SU-DHL-6 (cell line): ENCODE data around the gene KLHL41.

ENCODE experiments used
- H2AFZ ChIP-seq: fragments of 200-600 bp; sonication (generic); 2 replicates; pipeline ENCODE4 v1.6.1; 2014; ENCODE audit warnings: low read depth, mild to moderate bottlenecking, moderate library complexity, mixed read lengths, antibody characterized with exemption, low read length; ENCODE audit not compliant: severe bottlenecking
- H3F3A ChIP-seq: fragments of 200-600 bp; shearing (Covaris generic); 2 replicates; pipeline ENCODE4 v1.6.0; 2016; ENCODE audit warnings: antibody characterized with exemption, mild to moderate bottlenecking; ENCODE audit not compliant: insufficient read depth
- H3K27ac ChIP-seq: fragments of 200-600 bp; sonication (generic); 2 replicates; pipeline ENCODE4 v1.5.1; 2016; ENCODE audit warnings: low read depth, mild to moderate bottlenecking, low read length, moderate library complexity, mixed read lengths
- H3K27me3 ChIP-seq: fragments of 200-600 bp; sonication (generic), shearing (Covaris generic); 2 replicates; pipeline ENCODE4 v1.6.0; 2014; ENCODE audit warnings: mild to moderate bottlenecking, low read length
- H3K36me3 ChIP-seq: fragments of 200-600 bp; sonication (generic); 2 replicates; pipeline ENCODE4 v1.6.1; 2014; ENCODE audit warnings: mild to moderate bottlenecking, low read length, mixed read lengths
- H3K4me2 ChIP-seq: fragments of 300-600, 200-600 bp; shearing (Covaris generic), sonication (generic); 2 replicates; pipeline ENCODE4 v1.6.0; 2014; ENCODE audit warnings: low read length, low read depth, mild to moderate bottlenecking; ENCODE audit not compliant: poor library complexity, severe bottlenecking
- H3K4me3 ChIP-seq: fragments of 200-600 bp; sonication (generic); 2 replicates; pipeline ENCODE4 v1.5.1; 2014; ENCODE audit warnings: antibody characterized with exemption, low read length, mild to moderate bottlenecking, mixed read lengths; ENCODE audit not compliant: insufficient read depth, poor library complexity, severe bottlenecking
- H3K79me2 ChIP-seq: fragments of 200-600 bp; sonication (generic); 2 replicates; pipeline ENCODE4 v1.6.1; 2014; ENCODE audit warnings: mild to moderate bottlenecking, low read length, moderate library complexity; ENCODE audit not compliant: insufficient read depth
- H3K9ac ChIP-seq: fragments of 200-600 bp; sonication (generic); 2 replicates; pipeline ENCODE4 v1.7.0; 2014; ENCODE audit warnings: mild to moderate bottlenecking, low read length
- H3K9me2 ChIP-seq: fragments of 200-600 bp; sonication (generic); replicated peaks from 2 replicates; pipeline ENCODE4 v1.6.1; 2014; ENCODE audit warnings: low read length; ENCODE audit not compliant: insufficient read depth
- H3K9me3 ChIP-seq: fragments of 200-600 bp; sonication (generic); 2 replicates; pipeline ENCODE4 v1.6.1; 2014; ENCODE audit warnings: low read length, mixed read lengths; ENCODE audit not compliant: insufficient read depth
- H4K20me1 ChIP-seq: fragments of 200-600 bp; sonication (generic); 2 replicates; pipeline ENCODE4 v1.6.1; 2014; ENCODE audit warnings: low read depth, mild to moderate bottlenecking, antibody characterized with exemption, low read length, moderate library complexity, mixed read lengths
- EZH2phosphoT487 ChIP-seq: fragments of 200-600 bp; sonication (generic), shearing (Covaris generic); conservative IDR thresholded peaks from 2 replicates; pipeline ENCODE4 v1.6.1; 2018; ENCODE audit warnings: mild to moderate bottlenecking, antibody characterized with exemption, low read length, moderate library complexity, mixed read lengths
- TF ChIP-seq, protein P1 (sequence below): fragments of 200-600 bp; sonication (generic); IDR thresholded peaks from one replicate; pipeline ENCODE4 v1.5.1; 2017; ENCODE audit warnings: antibody characterized with exemption, mild to moderate bottlenecking, low read length, moderate library complexity; ENCODE audit not compliant: insufficient read depth, poor library complexity, severe bottlenecking

KLHL41 gene

DNA sequence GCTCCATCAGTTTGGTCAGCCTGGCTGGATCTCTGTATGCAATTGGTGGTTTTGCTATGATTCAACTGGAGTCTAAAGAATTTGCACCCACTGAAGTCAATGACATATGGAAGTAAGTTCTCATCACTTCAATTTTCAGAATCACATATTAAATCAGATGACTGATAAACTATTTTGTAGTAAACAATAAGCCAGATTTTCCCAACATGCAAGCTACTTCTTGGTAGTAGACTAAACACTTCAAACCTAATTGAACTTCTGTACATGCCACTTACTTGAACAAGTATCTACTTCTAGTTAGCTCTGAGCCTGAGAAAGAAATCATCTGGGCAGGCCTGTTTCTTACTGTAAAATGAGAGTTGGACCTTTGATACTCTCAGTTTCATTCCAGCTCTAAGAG, 11.4 kb downstream of the KLHL41 start:
- Histone ChIP-seq H3K9me2 (no peaks in the 10 kb centered on the region), H3K27ac (no peak overlapping the region), H3K27me3 (no peaks in the 10 kb centered on the region), H2AFZ (no peak overlapping the region), H3K36me3 (no peaks in the 10 kb centered on the region), H4K20me1 (no peaks in the 10 kb centered on the region), H3K4me2 (no peak overlapping the region), H3F3A (no peaks in the 10 kb centered on the region), H3K4me3 (no peak overlapping the region), H3K9me3 (no peaks in the 10 kb centered on the region), H3K9ac (no peak overlapping the region), H3K79me2 (no peaks in the 10 kb centered on the region)
- TF ChIP-seq, protein P1, sequence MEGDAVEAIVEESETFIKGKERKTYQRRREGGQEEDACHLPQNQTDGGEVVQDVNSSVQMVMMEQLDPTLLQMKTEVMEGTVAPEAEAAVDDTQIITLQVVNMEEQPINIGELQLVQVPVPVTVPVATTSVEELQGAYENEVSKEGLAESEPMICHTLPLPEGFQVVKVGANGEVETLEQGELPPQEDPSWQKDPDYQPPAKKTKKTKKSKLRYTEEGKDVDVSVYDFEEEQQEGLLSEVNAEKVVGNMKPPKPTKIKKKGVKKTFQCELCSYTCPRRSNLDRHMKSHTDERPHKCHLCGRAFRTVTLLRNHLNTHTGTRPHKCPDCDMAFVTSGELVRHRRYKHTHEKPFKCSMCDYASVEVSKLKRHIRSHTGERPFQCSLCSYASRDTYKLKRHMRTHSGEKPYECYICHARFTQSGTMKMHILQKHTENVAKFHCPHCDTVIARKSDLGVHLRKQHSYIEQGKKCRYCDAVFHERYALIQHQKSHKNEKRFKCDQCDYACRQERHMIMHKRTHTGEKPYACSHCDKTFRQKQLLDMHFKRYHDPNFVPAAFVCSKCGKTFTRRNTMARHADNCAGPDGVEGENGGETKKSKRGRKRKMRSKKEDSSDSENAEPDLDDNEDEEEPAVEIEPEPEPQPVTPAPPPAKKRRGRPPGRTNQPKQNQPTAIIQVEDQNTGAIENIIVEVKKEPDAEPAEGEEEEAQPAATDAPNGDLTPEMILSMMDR, result no peak
- TF ChIP-seq EZH2phosphoT487, result no peak

DNA sequence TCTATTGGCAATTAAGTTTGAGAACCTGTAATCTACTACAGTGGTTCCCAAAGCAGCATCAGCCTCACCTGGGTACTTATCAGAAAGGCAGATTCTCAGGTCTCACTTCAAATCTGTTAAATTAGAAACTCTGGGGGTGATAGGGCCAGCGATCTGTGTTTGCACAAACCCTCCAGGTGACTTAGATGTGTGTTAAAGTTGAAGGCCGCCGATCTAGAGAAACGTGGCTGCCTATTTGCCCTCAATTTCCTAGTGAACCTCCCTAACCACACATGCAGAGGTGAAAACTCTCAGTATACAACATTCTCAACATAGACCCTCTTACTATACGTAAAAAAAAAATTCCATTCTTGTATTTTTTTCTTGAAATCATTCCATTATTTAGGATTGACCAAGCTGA, 14.2 kb downstream of the KLHL41 start:
- no peaks in the 10 kb centered on the region for H3F3A ChIP-seq
- TF ChIP-seq EZH2phosphoT487, result no peak
- TF ChIP-seq, protein P1, result no peak
- H3K36me3 ChIP-seq, result no peaks in the 10 kb centered on the region
- no peaks in the 10 kb centered on the region for H3K27me3 ChIP-seq
- H4K20me1 ChIP-seq, result no peaks in the 10 kb centered on the region
- H3K9ac ChIP-seq, result no peak overlapping the region
- H2AFZ ChIP-seq, result no peak overlapping the region
- no peaks in the 10 kb centered on the region for H3K9me3 ChIP-seq
- no peak overlapping the region for H3K4me3 ChIP-seq
- no peak overlapping the region for H3K27ac ChIP-seq
- no peak overlapping the region for H3K4me2 ChIP-seq
- no peaks in the 10 kb centered on the region for H3K9me2 ChIP-seq
- H3K79me2 ChIP-seq, result no peaks in the 10 kb centered on the region

DNA sequence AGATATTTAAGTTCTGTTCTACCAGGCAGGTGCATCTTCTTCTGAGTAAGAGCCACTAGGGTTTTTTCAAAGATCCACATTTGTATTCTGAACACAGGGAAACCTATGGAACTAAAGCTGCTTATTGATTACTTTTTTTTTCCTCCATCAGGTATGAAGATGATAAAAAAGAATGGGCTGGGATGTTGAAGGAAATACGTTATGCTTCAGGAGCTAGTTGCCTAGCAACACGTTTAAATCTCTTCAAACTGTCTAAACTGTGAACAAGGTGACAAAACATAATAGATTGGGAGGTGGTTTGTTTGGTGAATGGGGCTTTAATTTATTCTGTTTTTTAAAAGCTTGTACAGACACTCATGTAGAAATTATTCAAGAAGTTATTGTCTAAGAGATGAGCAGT, 15.9 kb downstream of the KLHL41 start:
- Histone ChIP-seq H3K27ac (no peak overlapping the region), H2AFZ (no peak overlapping the region), H3K4me3 (no peak overlapping the region), H4K20me1 (no peaks in the 10 kb centered on the region), H3K9me2 (no peaks in the 10 kb centered on the region), H3K9me3 (no peaks in the 10 kb centered on the region), H3F3A (no peaks in the 10 kb centered on the region), H3K36me3 (0 out of 2 replicates have a peak, but pooled peaks cover 2% of the 10 kb centered on the region), H3K9ac (no peak overlapping the region), H3K4me2 (no peak overlapping the region), H3K79me2 (no peaks in the 10 kb centered on the region), H3K27me3 (no peaks in the 10 kb centered on the region)
- TF ChIP-seq EZH2phosphoT487, result no peak
- TF ChIP-seq, protein P1, result no peak

DNA sequence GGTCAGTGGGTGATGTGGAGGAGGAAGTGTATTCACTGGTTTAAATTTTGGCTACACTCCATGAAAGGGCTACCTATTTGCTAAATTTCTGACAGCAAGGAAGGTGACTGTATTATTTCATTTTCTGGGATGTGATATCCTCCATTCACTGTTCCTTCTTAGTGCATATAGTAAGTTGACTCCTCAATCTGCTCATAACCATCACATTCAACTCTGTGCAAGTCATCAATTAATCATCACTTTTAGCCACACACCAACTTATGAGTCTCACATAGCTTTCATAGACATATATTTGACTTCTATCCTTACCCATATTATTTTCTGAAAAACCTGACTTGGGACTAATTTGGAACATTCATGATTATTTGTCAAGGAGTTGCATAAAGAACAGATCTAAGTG, 16.9 kb downstream of the KLHL41 start:
- H3K36me3 ChIP-seq, result peaks cover 6% of the 10 kb centered on the region; the same call in 1 of the 2 replicates

More for the DNA sequence above, 16.9 kb downstream of the KLHL41 start:
- no peak overlapping the region for H3K4me2 ChIP-seq
- H3K79me2 ChIP-seq, result no peaks in the 10 kb centered on the region
- H2AFZ ChIP-seq, result no peak overlapping the region
- H3K9ac ChIP-seq, result no peak overlapping the region
- TF ChIP-seq EZH2phosphoT487, result no peak
- TF ChIP-seq, protein P1, result no peak
- no peaks in the 10 kb centered on the region for H3K9me3 ChIP-seq
- H4K20me1 ChIP-seq, result no peaks in the 10 kb centered on the region
- H3K27me3 ChIP-seq, result no peaks in the 10 kb centered on the region
- H3F3A ChIP-seq, result no peaks in the 10 kb centered on the region
- H3K9me2 ChIP-seq, result no peaks in the 10 kb centered on the region
- no peak overlapping the region for H3K4me3 ChIP-seq
- H3K27ac ChIP-seq, result no peak overlapping the region
